ENCODE data around the gene RSL24D1.
"Not testable (repeated sequence)": the region's sequence is repeated elsewhere in the genome, so short reads cannot be mapped to it uniquely, and the experiment has no call there.

RSL24D1 gene

DNA sequence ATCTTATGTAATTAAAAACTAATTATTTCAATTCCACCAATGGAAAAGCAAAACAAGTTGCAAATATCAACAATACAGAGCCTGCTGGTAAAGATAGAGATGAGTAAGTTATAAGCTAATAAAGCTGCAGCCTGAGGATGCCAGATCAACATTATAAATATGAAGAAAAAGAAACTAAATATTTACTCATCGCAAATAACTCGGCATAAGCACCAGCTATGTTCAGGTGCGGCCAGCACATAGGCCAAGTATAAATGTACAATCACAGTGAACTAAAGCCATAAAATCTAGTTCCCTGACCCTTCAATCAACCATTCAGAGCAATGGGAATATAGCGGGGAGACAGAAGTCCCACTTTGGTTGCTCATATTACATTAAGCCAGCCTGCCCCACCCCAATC lies 7.7 kb upstream of the RSL24D1 start:
- no peak for DNase-seq

DNA sequence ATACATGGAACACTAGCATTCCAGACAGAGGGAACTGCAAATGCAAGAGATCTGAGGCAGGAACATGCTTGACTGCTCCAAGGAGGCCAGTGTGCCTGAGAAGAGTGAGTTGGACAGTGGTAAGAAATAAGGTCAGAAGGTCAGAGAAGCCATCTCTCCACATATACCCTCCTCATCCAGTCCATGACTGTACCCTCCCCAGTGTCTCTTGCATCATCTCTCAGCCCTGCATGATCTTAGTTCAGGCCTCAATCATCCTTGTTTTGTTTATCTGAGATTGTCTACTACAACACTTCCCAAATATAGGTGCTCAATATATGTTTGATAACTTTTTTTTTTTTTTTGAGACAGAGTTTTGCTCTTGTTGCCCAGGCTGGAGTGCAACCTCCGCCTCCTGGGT lies 5.5 kb upstream of the RSL24D1 start:
- DNase-seq = no peak

DNA sequence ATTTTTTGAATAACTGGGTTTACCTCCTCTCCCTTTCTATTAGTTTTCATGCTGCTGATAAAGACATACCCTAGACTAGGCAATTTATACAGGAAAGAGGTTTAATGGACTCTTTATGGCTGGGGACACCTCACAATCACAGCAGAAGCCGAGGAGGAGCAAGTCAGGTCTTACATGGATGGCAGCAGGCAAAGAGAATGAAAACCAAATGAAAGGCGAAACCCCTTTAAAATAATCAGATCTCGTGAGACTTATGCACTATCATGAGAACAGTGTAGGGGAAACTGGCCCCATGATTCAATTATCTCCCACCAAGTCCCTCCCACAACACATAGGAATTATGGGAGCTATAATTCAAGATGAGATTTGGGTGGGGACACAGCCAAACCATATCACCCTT lies 2.0 kb upstream of the RSL24D1 start:
- no peak for DNase-seq

DNA sequence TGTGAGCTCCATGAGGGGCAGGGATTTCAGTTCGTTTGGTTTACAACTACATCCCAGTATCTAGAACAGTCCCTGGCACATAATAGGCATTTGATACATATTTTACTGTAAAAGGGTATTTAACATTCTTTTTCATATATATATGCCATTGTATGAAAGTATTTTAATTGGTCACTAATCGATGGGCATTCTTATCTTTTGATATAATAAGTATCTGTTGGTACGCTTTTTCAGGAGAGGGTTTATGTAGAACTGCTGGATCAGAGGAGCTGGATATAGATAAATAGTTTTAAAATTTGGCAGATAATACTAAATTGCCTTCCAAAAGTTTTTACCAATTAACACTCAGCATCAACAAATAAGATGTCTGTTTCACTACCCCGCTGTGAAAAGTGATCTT lies 978 bp upstream of the RSL24D1 start:
- no peak for DNase-seq

DNA sequence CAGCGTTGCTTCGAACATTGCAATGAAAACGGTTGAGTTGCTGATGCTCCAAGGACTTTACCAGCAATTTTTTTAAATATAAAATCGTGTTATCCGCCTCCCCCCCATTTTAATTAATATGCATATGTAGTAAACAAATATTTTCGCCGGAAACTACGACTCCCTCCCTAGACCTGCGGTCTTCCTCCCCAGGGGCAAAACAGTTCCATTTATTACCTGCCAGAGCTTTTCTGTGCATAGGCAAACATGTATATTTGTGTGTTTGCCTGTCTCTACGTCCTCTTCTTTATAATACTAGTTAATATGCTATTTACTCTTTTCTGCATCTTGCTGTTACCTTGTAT lies 593 bp upstream of the RSL24D1 start:
- no peak for DNase-seq

DNA sequence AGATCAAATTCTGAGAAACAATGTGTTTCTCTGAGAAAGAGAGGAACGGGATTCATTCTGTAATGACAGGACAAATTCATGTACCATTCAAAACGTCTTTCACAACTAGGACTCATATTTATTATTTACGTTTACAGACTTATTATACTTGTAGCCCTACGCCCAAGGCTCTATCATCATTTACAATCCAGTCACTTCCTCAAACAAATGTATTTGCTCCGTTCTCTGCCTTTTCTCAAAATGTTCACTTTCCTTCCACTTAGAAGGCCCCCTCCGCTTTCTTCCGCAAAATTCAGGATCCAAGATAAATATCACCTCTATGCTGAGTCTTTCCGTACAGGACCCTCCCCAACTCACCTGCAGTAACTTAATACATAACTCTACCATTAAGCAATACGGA lies 745 bp downstream of the RSL24D1 start:
- peak; percentile 44 for DNase-seq

DNA sequence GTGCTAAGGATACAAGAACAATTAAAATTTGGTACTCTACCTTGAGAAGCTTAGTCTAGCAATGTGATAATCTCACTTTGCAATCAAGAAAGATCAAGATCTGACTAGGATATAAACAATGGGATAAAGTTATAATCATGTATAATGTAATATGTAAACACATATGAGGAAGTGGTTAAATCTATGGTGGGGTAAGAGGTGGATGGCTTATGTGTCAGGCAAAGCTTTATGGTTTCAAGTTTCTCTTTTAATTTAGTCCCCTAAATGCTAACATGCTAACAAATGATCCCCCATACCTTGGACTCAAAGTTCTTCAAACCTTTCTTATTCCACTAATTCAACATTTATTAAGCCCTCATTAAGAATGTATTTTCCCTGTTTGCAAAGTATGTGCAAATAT lies 2.5 kb downstream of the RSL24D1 start:
- DNase-seq = no peak

DNA sequence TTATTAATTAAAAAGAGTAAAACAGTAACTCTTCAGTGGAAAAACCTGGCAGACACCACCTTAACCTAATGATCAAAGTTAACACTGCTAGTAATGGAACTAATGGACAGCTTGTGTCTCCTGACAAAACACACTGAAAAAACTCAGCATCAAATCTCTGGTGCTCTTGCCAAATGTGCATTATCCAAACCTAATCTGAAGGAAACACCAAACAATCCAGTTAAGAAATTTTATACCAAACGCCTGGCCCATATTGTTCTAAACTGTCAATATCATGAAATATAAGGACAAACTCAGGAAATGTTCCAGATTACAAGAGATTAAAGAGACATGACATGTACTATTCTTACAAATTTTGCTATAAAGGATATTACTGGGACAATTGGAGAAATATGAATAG lies 10.4 kb downstream of the RSL24D1 start:
- no peak for DNase-seq

DNA sequence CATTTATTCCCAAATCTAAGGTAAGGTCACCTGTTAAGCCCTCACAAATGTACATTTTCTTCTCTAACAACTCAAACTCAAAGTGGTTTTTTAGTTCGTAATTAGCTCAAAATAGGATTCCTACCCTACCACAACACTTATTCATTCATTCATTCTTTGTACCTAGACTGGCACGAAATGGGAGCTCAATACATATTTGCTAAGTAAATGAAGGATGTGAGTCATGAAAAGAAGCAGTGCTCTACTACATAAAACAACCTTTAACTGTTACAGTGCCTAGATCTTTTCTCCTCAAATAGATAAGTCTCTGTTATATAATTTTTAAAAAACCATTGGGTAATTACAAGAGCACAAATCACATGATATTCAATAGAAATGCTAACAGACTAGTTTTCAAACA lies 13.1 kb downstream of the RSL24D1 start:
- DNase-seq = no peak

DNA sequence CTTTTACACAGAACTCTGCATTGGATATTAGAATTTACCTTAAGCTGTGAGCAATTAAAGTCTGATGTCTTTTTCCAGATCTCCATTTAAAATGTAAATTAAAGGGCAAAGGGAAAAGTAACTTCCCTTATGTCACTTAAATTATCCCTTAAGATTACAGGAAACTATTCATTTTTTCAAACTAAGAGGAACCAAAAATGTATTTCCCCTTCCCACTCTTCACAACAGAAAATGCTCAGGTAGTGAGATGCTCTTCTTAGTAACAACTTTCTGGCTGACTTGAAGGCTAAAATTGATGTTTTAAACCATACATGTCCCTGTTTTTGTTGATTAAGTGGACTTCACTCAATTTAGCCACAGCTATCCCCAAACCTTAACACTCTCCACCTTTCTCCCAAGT lies 17.6 kb downstream of the RSL24D1 start:
- no peak for DNase-seq

DNA sequence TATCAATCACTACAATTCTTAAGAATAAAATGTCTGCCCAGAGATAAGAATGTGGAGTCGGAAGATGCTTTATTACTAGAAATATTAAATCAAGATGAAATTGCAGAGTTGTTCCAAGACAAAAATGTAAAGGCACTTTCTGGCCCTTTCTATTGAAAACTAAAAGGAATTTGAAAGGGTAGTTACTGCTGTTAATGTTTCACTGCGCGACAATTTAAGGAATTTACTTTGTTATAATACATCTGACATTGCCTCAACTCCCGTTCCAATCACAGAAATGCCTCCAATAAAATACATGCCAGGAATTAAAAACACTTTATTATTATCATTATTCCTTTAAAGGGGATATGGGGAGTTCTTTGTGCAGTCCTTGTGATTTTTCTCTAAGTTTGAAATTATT lies 26.4 kb downstream of the RSL24D1 start:
- DNase-seq = no peak

DNA sequence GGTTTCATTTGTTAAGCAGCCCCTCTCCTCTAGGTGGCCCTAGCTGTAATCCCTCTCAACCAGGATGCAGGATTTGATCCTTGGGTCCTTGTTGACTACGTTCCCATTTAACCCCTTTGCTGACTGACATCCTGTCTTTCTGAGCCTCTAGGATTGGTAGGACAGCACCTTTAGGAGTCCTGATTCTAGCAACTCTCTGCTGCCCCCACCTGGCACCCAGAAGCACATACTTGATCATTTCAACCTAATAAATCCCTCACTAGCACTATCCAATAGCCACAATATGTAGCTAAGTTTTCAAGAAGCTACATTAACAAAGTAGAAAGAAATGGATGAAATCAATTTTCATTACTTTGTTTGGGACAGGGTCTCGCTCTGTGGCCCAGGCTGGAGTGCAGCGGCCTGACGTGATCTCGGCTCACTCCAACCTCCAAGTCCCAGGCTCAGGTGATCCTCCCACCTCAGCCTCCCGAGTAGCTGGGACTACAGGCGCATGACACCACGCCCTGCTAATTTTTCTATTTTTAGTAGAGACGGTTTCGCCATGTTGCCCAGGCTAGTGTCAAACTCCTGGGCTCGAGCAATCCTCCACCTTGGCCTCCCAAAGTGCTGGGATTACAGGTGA lies 28.3 kb downstream of the RSL24D1 start:
- DNase-seq = peak; percentile 68

DNA sequence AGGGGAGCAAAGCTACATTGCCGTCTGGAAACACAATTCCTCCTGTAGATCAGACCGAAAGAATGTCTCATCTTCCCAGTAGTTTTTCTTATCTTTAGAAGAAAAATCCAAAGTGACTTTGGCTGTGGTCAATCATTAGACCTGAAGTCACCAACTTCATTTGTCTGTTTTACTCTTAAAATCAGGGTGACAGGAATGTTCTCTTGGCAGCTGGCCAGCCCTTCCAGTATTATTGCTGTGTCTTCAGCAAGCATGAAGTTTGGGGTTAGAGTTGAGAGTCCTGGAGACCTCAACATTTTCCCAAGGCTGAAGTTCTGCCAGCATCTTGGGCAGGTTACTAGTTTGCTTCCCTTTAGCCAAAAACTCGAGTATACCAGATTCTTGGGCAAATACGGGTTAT lies 32.5 kb downstream of the RSL24D1 start:
- DNase-seq = no peak

DNA sequence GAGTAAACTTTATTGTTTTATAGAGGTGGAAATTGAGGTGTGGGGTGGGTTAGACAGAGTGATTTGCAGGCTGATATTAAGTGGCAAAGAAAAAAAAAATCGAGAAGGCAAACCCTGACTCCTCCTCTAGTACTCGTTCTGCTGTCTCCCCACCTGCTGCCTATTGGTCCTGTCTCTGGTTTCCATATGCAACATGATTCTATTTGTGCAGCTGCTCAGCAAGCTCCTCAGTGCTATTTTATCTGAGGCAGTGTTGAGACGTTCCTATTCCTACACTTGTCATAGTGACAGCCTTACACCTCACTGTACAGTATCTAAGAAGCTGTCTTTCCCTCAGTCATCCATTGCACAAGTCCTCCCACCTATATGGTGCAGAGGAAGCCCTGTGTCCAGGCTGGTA lies 45.1 kb downstream of the RSL24D1 start:
- DNase-seq = no peak

DNA sequence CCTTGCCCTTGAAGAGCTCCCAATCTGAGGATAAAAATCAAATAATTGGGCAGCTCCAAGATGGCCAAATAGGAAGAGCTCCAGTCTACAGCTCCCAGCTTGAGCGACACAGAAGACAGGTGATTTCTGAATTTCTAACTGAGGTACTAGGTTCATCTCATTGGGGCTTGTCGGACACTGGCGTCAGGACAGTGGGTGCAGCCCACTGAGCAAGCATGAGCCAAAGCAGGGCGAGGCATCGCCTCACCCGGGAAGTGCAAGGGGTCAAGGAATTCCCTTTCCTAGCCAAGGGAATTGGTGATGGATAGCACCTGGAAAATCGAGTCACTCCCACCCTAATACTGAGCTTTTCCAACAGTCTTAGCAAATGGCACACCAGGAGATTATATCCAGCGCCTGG lies 53.6 kb downstream of the RSL24D1 start:
- not testable (repeated sequence) for DNase-seq

DNA sequence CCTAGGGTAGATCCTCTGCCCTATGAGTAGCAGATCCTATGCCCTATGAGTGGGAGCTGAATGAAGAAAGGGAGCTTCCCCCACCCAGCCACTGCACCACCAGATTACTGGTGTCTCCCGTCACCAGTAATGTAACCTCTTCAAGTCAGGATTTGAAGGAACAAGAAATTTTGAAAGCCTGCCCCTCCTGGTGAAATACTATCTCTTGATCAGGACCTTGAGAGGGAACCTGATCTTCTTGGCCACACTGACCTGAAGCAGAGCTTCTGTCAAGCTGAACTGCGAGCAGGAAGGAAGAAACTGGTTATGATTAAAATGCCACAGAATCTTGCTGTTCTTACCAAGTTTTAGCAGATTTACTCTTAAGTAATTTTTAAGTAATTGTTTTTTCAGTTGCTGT lies 62.8 kb downstream of the RSL24D1 start:
- no peak for DNase-seq

DNA sequence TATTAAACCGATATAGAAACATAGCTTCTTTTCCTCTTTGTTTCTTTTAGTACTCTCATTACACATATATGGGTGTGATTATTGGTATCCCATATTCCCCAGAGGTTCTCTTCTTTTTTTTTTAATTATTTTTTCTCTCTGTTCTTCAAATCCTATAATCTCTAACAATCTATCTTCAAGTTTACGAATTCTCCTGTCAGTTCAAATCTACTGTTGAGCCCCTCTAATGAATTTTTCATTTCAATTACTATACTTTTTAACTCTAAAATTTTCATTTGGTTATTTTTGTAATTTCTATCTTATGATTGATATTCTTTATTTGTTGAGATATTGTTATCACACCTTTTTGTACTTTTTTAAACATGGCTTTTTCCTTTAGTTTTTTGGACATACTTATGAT lies 64.1 kb downstream of the RSL24D1 start:
- DNase-seq = no peak
